Measurements from ENCODE around the gene DMRTA2. TPM values are rescaled to one million over a fixed set of nuclear protein-coding genes. Genes with fewer than 3 reads are reported as not detected.

The DMRTA2 gene
- total RNA-seq, result not detected

- DNase-seq, result no peak
- no peak within 1 kb of the TSS for H3K27ac Mint-ChIP-seq
- intact Hi-C loops (cut with micrococcal nuclease), result loop anchor here (10.0 kb wide), 2 partner anchors 282 to 542 kb away; partner anchors contain the start of gene FAF1
- H3K4me3 Mint-ChIP-seq, result peak within 1 kb of the TSS; percentile 73
- ChIA-PET POLR2A (no interaction called here), CTCF (interaction anchor here (0.5 kb wide), 1 partner anchor 9 kb away, joined by 3 read pairs; no protein-coding TSS in a partner anchor)
- H3K27me3 Mint-ChIP-seq, result peaks cover 82% of the 10 kb centered on the region
- no peaks in the 10 kb centered on the region for H3K9me3 Mint-ChIP-seq
- peaks cover 57% of the 10 kb centered on the region for H3K4me1 Mint-ChIP-seq (ENCODE audit: low read depth)
- peaks cover 2% of the 10 kb centered on the region for H3K36me3 Mint-ChIP-seq
Measured at GRCh38 chr1:50422946-50423669, at the start of gene DMRTA2. Gene DMRTA2 (minus strand): TSS chr1:50423443. CDS start chr1:50421536, 1,907 bp downstream.

- H3K9me3 Mint-ChIP-seq, result no peaks in the 10 kb centered on the region
- intact Hi-C loops (cut with micrococcal nuclease), result no loop called here
- H3K27ac Mint-ChIP-seq, result no peak overlapping the region
- H3K4me1 Mint-ChIP-seq (ENCODE audit: low read depth), result no peaks in the 10 kb centered on the region
- no peaks in the 10 kb centered on the region for H3K27me3 Mint-ChIP-seq
- H3K4me3 Mint-ChIP-seq, result no peak overlapping the region
- H3K36me3 Mint-ChIP-seq, result peaks cover 31% of the 10 kb centered on the region
- ChIA-PET POLR2A (no interaction called here), CTCF (interaction anchor here (0.6 kb wide), 1 partner anchor 77 kb away, joined by 3 read pairs; no protein-coding TSS in a partner anchor)
- no peak for DNase-seq
Measured at GRCh38 chr1:50471967-50472366, 48.7 kb upstream of the DMRTA2 start.

GRCh38 chr1:50462964-50463363 is 39.7 kb upstream of the DMRTA2 start:
- Mint-ChIP-seq H3K9me3 (no peaks in the 10 kb centered on the region), H3K36me3 (peaks cover 12% of the 10 kb centered on the region), H3K4me3 (no peak overlapping the region), H3K27ac (no peak overlapping the region), H3K4me1 (ENCODE audit: low read depth) (no peaks in the 10 kb centered on the region), H3K27me3 (no peaks in the 10 kb centered on the region)
- intact Hi-C loops (cut with micrococcal nuclease), result no loop called here
- ChIA-PET CTCF (interaction anchor here (0.6 kb wide), 1 partner anchor 93 kb away, joined by 3 read pairs; no protein-coding TSS in a partner anchor), POLR2A (no interaction called here)
- no peak for DNase-seq

GRCh38 chr1:50458507-50458906 is 35.3 kb upstream of the DMRTA2 start:
- peaks cover 8% of the 10 kb centered on the region for H3K36me3 Mint-ChIP-seq
- H3K4me1 Mint-ChIP-seq (ENCODE audit: low read depth), result no peaks in the 10 kb centered on the region
- no peak overlapping the region for H3K27ac Mint-ChIP-seq
- no peak overlapping the region for H3K4me3 Mint-ChIP-seq
- intact Hi-C loops (cut with micrococcal nuclease), result no loop called here
- H3K9me3 Mint-ChIP-seq, result no peaks in the 10 kb centered on the region
- CTCF ChIA-PET, result no interaction called here
- H3K27me3 Mint-ChIP-seq, result no peaks in the 10 kb centered on the region
- DNase-seq, result no peak
- POLR2A ChIA-PET, result interaction anchor here (0.7 kb wide), 1 partner anchor 96 kb away, joined by 4 read pairs; no protein-coding TSS in a partner anchor

- H3K4me3 Mint-ChIP-seq, result no peak overlapping the region
- H3K36me3 Mint-ChIP-seq, result peaks cover 2% of the 10 kb centered on the region
- no peaks in the 10 kb centered on the region for H3K9me3 Mint-ChIP-seq
- ChIA-PET POLR2A (no interaction called here), CTCF (no interaction called here)
- no peak for DNase-seq
- H3K27ac Mint-ChIP-seq, result no peak overlapping the region
- peaks cover 6% of the 10 kb centered on the region for H3K4me1 Mint-ChIP-seq (ENCODE audit: low read depth)
- no peaks in the 10 kb centered on the region for H3K27me3 Mint-ChIP-seq
- intact Hi-C loops (cut with micrococcal nuclease), result no loop called here
Measured at GRCh38 chr1:50454911-50455310, 31.7 kb upstream of the DMRTA2 start.

- Mint-ChIP-seq H3K4me1 (ENCODE audit: low read depth) (peaks cover 6% of the 10 kb centered on the region), H3K27ac (no peak overlapping the region), H3K27me3 (no peaks in the 10 kb centered on the region), H3K4me3 (no peak overlapping the region), H3K9me3 (no peaks in the 10 kb centered on the region), H3K36me3 (peaks cover 2% of the 10 kb centered on the region)
- CTCF ChIA-PET, result no interaction called here
- DNase-seq, result no peak
- intact Hi-C loops (cut with micrococcal nuclease), result no loop called here
- POLR2A ChIA-PET, result no interaction called here
Measured at GRCh38 chr1:50453266-50453665, 30.0 kb upstream of the DMRTA2 start.

GRCh38 chr1:50452700-50453099 is 29.5 kb upstream of the DMRTA2 start:
- intact Hi-C loops (cut with micrococcal nuclease), result no loop called here
- Mint-ChIP-seq H3K27ac (no peak overlapping the region), H3K36me3 (peaks cover 2% of the 10 kb centered on the region), H3K4me1 (ENCODE audit: low read depth) (peaks cover 6% of the 10 kb centered on the region), H3K4me3 (no peak overlapping the region), H3K27me3 (no peaks in the 10 kb centered on the region), H3K9me3 (no peaks in the 10 kb centered on the region)
- POLR2A ChIA-PET, result no interaction called here
- no peak for DNase-seq
- CTCF ChIA-PET, result no interaction called here

GRCh38 chr1:50450861-50451653 is 27.8 kb upstream of the DMRTA2 start:
- POLR2A ChIA-PET, result no interaction called here
- no peaks in the 10 kb centered on the region for H3K27me3 Mint-ChIP-seq
- peaks cover 6% of the 10 kb centered on the region for H3K4me1 Mint-ChIP-seq (ENCODE audit: low read depth)
- DNase-seq, result peak; percentile 18
- no peak overlapping the region for H3K4me3 Mint-ChIP-seq
- peak overlapping the region; percentile 16 for H3K27ac Mint-ChIP-seq
- intact Hi-C loops (cut with micrococcal nuclease), result no loop called here
- no peaks in the 10 kb centered on the region for H3K9me3 Mint-ChIP-seq
- H3K36me3 Mint-ChIP-seq, result no peaks in the 10 kb centered on the region
- CTCF ChIA-PET, result no interaction called here

- Mint-ChIP-seq H3K4me1 (ENCODE audit: low read depth) (peaks cover 6% of the 10 kb centered on the region), H3K27me3 (no peaks in the 10 kb centered on the region), H3K27ac (no peak overlapping the region), H3K9me3 (no peaks in the 10 kb centered on the region), H3K4me3 (no peak overlapping the region), H3K36me3 (peaks cover 5% of the 10 kb centered on the region)
- intact Hi-C loops (cut with micrococcal nuclease), result no loop called here
- DNase-seq, result no peak
- ChIA-PET POLR2A (no interaction called here), CTCF (no interaction called here)
Measured at GRCh38 chr1:50447961-50448360, 24.7 kb upstream of the DMRTA2 start.

- intact Hi-C loops (cut with micrococcal nuclease), result no loop called here
- CTCF ChIA-PET, result no interaction called here
- H3K4me1 Mint-ChIP-seq (ENCODE audit: low read depth), result no peaks in the 10 kb centered on the region
- H3K4me3 Mint-ChIP-seq, result no peak overlapping the region
- no peaks in the 10 kb centered on the region for H3K9me3 Mint-ChIP-seq
- H3K36me3 Mint-ChIP-seq, result peaks cover 22% of the 10 kb centered on the region
- H3K27ac Mint-ChIP-seq, result no peak overlapping the region
- no peak for DNase-seq
- H3K27me3 Mint-ChIP-seq, result no peaks in the 10 kb centered on the region
- POLR2A ChIA-PET, result no interaction called here
Measured at GRCh38 chr1:50441183-50441582, 17.9 kb upstream of the DMRTA2 start.

GRCh38 chr1:50438945-50439344 is 15.7 kb upstream of the DMRTA2 start:
- Mint-ChIP-seq H3K27ac (no peak overlapping the region), H3K9me3 (no peaks in the 10 kb centered on the region), H3K4me3 (no peak overlapping the region), H3K27me3 (no peaks in the 10 kb centered on the region), H3K4me1 (ENCODE audit: low read depth) (no peaks in the 10 kb centered on the region), H3K36me3 (peaks cover 22% of the 10 kb centered on the region)
- no peak for DNase-seq
- POLR2A ChIA-PET, result no interaction called here
- CTCF ChIA-PET, result no interaction called here
- intact Hi-C loops (cut with micrococcal nuclease), result no loop called here

GRCh38 chr1:50436489-50436888 is 13.2 kb upstream of the DMRTA2 start:
- H3K27me3 Mint-ChIP-seq, result peaks cover 6% of the 10 kb centered on the region
- intact Hi-C loops (cut with micrococcal nuclease), result no loop called here
- H3K27ac Mint-ChIP-seq, result no peak overlapping the region
- ChIA-PET CTCF (no interaction called here), POLR2A (no interaction called here)
- H3K4me1 Mint-ChIP-seq (ENCODE audit: low read depth), result no peaks in the 10 kb centered on the region
- H3K36me3 Mint-ChIP-seq, result peaks cover 12% of the 10 kb centered on the region
- DNase-seq, result no peak
- H3K9me3 Mint-ChIP-seq, result no peaks in the 10 kb centered on the region
- H3K4me3 Mint-ChIP-seq, result no peak overlapping the region

Data from activated CD4-positive, alpha-beta memory T cell treated with anti-CD3 and anti-CD28 coated beads for 36 hours (primary cell).